ENCODE results near the gene ACTA2.
A peak's percentile ranks its signal among the peaks of the same experiment; 100 is the strongest.
"Not testable (repeated sequence)": the region's sequence is repeated elsewhere in the genome, so short reads cannot be mapped to it uniquely, and the experiment has no call there.

Gene ACTA2

GRCh38 chr10:88949051-88949450 is 3.5 kb downstream of the ACTA2 start:
- no peak for DNase-seq

GRCh38 chr10:88946965-88947590 is 5.5 kb downstream of the ACTA2 start:
- DNase-seq = no peak

GRCh38 chr10:88946200-88946599 is 6.4 kb downstream of the ACTA2 start:
- DNase-seq = no peak

DNA sequence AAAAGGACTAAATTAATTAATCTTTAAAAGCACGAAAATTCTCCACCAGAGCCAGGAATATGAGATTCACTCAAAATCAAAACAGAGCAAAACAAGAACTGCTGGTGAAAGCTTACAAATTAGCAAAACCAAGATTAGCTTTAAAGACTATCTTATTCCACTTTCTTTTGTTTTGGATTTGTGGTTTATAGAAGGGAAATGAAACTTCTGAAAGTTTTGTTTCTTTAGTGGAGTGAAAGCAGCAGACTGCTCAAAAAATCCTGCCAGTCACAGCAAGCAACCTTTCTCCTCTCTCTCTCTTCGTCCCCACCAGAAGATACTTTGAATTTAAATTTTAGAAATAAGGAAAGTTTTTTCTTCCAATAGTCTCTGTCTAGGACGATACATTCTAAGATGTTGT is 7.8 kb downstream of the ACTA2 start:
- no peak for DNase-seq

DNA sequence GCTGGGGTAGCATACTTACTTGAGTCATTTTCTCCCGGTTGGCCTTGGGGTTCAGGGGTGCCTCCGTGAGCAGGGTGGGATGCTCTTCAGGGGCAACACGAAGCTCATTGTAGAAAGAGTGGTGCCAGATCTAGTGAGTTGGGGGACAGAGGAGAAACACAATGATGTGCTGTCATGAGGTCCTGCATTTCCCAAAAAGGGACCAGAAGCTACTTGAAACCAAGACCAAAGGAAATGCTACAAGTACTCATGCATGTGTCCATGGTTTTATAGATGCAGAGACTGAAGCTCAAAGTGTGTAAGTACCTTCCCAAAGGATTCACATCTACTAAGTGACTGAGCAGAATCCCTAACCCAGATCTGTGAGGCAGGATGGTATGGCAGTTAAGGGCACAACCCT is 8.8 kb downstream of the ACTA2 start:
- no peak for DNase-seq

DNA sequence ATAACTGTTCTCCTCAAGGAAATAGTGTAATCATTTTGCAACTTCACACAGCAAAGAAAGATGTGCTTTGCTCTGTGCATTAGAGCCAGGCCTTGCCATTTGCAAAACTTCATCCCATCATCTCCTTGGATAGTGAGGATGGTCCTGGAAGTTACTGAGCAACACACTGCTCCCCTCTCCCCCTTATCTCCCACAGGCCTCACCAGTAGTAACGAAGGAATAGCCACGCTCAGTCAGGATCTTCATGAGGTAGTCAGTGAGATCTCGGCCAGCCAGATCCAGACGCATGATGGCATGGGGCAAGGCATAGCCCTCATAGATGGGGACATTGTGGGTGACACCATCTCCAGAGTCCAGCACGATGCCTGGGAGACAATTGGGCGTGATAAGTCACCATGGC is 11.5 kb downstream of the ACTA2 start:
- DNase-seq = no peak

- DNase-seq = no peak
These were observed 13.6 kb downstream of the ACTA2 start for GRCh38 chr10:88938938-88939337.

DNA sequence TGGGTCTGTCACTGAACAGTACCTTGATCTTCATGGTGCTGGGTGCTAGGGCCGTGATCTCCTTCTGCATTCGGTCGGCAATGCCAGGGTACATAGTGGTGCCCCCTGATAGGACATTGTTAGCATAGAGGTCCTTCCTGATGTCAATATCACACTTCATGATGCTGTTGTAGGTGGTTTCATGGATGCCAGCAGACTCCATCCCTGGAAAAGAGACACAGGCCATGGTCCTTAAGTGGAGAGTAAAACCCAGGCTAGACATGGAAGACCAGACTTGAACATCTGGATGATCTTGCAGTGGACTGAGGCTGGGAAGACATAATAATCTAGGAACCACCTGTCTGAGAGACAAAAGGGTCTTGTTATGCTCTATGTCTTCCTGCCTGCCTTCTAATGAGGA is 14.5 kb downstream of the ACTA2 start:
- no peak for DNase-seq

DNA sequence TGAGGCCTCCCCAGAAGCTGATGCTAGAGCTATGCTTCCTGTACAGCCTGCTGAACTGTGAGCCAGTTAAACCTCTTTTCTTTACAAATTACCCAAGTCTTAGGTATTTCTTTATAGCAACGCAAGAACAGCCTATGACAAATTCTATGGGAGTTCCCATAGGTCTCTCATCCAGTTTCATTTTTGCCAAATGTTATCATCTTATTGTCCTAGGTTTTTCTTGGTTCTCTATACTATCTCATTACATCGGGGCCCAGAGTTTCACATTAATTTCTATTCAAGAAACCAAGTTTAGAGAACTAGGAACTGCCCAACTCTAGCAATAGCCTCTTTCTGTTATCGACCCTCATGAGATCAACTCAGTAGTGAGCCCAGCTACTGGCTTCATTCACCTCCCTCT is 15.9 kb downstream of the ACTA2 start:
- DNase-seq = no peak

DNA sequence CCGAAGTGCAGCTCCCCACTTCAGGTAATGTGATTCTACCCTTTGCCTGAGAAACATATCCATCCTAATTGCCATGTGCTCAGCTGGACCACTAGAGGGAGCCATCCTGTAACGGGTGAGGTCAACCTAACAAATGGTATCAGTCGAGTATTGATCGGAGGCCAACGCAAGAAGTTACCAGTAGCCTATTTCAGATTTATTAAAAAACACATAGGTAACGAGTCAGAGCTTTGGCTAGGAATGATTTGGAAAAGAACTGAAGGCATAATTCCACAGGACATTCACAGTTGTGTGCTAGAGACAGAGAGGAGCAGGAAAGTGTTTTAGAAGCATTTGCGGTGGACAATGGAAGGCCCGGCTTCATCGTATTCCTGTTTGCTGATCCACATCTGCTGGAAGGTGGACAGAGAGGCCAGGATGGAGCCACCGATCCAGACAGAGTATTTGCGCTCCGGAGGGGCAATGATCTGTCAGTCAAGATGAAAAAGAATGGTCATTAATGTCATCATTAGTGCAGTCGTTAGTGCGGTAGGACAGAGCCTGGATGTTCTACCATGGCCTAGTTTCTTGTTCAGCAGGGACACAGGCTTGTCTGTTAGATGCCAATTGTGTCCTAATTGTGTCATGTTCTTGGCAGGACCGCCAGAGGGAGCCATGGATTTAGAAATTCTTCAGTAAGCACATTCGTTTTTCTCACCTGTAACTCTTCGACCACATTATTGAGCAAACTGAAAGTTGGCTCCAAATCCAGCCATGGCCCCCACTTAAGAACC is 17.5 kb downstream of the ACTA2 start:
- DNase-seq = peak; percentile 88

DNA sequence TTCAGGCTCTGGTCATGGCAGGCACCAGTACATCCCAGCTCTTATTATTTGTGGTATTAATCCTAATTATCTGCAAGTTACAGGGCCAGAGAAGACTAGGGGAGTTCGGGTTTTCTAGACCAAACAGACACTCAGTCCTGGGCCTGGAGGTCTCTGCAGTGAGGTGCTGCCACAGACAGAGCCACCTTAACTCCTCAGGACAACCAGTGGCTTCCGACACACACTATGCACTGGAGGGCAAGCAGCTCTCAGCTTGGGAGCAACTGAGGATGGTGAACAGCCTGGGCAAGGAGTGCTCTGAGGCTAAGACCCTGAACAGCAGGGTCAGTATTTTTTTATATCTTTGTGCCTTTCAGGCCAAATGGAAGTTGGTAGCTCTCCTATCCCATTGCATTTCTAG is 19.0 kb downstream of the ACTA2 start:
- DNase-seq = no peak

- peak; percentile 83 for DNase-seq
These were observed 19.9 kb downstream of the ACTA2 start for GRCh38 chr10:88932539-88933256.

DNA sequence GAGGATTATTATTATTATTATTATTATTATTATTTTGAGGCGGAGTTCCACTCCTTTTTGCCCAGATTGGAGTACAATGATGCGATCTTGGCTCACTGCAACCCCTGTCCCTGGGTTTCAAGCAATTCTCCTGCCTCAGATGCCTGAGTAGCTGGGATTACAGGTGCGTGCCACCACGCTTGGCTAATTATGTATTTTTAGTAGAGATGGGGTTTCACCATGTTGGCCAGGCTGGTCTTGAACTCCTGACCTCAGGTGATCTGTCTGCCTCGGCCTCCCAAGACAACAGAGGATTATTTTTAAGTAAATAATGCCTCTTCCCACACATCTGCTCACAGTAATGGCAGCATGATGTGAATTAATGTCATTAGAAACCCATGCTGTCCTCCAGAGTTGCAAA is 20.5 kb downstream of the ACTA2 start:
- DNase-seq = not testable (repeated sequence)

DNA sequence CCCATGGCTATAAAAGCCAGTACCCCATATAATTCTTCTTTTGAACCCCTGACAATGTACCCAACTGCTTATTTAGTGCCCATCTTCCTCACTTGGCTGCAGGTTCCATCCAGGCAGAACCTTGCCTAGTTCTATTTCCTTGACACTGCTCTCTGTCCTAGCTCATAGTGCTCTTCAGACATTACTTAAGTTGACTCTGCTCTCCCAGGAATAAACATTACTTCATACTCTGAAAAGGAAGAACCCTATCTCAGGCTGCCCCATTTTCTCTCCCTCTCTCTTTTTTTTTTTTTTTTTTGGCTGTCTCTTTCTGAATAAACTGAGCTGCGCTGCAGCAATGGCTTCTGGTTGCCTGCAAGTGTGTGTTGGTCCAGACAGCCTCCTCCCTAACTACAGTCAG is 21.0 kb downstream of the ACTA2 start:
- DNase-seq = no peak

DNA sequence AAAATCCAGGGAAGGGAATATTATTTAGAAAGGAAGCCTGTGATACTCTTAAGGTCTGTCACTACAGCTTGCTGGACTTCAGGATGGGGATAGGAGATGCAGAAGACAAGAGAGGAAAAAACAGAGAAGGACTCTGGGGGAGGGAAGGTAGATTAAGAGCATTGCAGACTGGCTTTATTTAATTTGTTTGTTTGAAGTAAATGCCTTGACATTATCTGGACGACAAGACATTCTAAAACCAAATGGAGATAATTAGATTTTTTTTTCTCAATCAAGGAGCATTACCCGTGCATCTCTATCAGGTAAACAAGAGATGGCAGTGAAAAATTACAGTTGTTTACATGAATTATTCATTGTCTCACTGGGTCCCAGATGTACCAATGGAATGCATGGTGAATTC is 24.3 kb downstream of the ACTA2 start:
- no peak for DNase-seq

DNA sequence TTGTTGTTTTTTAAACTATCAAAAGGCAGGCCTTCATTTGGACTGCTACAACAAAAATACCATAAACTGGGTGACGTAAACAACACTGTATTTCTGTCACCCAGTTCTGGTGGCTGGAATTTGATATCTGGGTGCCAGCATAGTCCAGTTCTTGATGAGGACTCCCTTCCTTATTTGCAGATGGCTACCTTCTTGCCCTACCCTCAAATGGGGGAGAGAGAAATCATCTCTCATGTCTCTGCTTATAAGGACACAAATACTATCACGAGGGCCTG is 25.2 kb downstream of the ACTA2 start:
- DNase-seq = no peak

GRCh38 chr10:88926566-88927415 is 25.8 kb downstream of the ACTA2 start:
- peak; percentile 48 for DNase-seq

- DNase-seq = no peak
These were observed 29.1 kb downstream of the ACTA2 start for GRCh38 chr10:88923520-88923919.

DNA sequence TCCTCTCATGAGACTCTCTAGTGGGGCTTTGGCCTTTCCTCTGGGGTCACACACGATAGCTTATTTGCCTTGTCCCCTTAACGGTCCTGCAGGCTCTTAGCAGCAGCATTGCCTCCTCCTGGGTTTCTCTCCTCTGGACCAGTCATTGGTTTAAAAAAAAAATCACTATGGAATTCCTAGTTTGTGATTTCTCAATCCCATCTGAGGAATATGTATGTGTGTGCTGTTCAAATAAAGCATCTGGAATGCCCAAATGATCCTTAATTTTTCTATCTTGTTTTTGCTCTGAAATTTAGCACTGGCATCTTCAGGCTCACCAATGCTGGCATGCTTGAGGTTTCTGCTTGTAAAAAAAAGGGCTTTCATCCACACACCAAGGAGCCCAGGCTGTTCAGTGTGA is 30.5 kb downstream of the ACTA2 start:
- no peak for DNase-seq

GRCh38 chr10:88920986-88921593 is 31.5 kb downstream of the ACTA2 start:
- no peak for DNase-seq

DNA sequence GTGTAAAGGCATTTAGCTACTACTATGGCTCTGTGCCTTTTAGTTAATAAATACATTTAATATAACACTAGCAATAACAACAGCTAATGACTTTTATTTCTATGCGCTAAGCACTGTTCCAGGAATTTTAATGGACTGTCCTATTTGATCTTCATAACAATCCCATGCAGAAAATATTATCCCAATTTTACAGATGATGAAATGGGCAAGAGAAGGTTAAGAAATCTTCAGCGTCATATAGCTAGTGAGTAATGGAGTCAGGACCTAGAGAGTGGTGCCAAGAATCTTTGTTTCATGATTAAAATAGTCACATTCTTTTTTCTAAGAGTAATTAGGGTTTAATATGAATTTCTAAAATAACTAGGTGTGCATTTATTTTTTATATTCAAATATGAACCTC is 32.4 kb downstream of the ACTA2 start:
- DNase-seq = no peak

GRCh38 chr10:88919041-88919440 is 33.5 kb downstream of the ACTA2 start:
- no peak for DNase-seq

Data from DMS153 (cell line).